Measurements from ENCODE around the gene LAMP2. TPM values are rescaled to one million over a fixed set of nuclear protein-coding genes. Genes with fewer than 3 reads are reported as not detected.

LAMP2 gene
- total and polyA plus RNA-seq, 2 of the 8 experiments (the other 6 are each of a cell fraction or from before 2014, with no cell fraction given): 21.2 to 29.9 TPM

DNA sequence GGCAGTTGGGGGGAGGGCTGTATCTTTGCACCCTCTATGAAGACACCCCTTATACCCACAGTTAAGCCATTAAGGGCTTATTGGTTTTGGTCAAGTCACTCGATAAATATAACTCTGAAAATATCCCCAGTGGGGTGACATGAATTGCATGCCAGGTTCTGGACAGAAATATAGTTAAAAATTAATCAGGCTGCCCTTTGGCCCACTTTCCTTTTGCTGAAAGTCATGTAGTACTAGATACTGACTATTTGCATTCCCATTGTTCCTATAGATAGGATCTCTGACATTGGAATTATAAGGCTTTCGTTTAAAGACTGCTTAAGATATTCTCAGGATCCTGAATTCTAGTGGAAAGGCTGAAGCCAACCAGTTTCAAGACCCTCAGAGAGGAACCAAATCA is 43.5 kb upstream of the LAMP2 start:
- no peak overlapping the region for H2BK5ac ChIP-seq (ENCODE audit: low read depth, low read length)
- no peak overlapping the region for H2BK20ac ChIP-seq (ENCODE audit: low read length)
- ChIA-PET CTCF (ENCODE audit: partially characterized antibody) (interaction anchor here (0.6 kb wide), 1 partner anchor 228 kb away, joined by 3 read pairs; no protein-coding TSS in a partner anchor), POLR2A (ENCODE audit: partially characterized antibody) (no interaction called here)
- H4K8ac ChIP-seq (ENCODE audit: extremely low read depth, insufficient read depth, low read length): no peak overlapping the region
- H3K79me2 ChIP-seq (ENCODE audit: control insufficient read depth in 1 of 2, insufficient read depth in 2 of 2, low read length in 2 of 2): no peaks in the 10 kb centered on the region
- H4K91ac ChIP-seq (replicated peaks; ENCODE audit: insufficient read length, low read length): no peak overlapping the region
- H3K4me3 ChIP-seq (ENCODE audit: extremely low read depth in 1 of 4, insufficient read depth in 2 of 4, low read depth in 3 of 4, low read length in 4 of 4): no peak overlapping the region
- H2BK15ac ChIP-seq (ENCODE audit: low read length): no peak overlapping the region
- no peaks in the 10 kb centered on the region for H4K20me1 ChIP-seq (replicated peaks in 1 of 2; ENCODE audit: control insufficient read depth in 1 of 2, insufficient read depth in 2 of 2, low read length in 2 of 2)
- no peaks in the 10 kb centered on the region for H3K36me3 ChIP-seq (ENCODE audit: control insufficient read depth in 2 of 4, insufficient read depth in 4 of 4, low read length in 3 of 4)
- no peaks in the 10 kb centered on the region for H3K23me2 ChIP-seq (ENCODE audit: low read depth, low read length)
- H3K56ac ChIP-seq (replicated peaks; ENCODE audit: insufficient read length, low read depth, low read length): no peak overlapping the region
- H3K9me3 ChIP-seq (ENCODE audit: insufficient read depth in 2 of 2, low read depth in 1 of 2, low read length in 1 of 2): no peaks in the 10 kb centered on the region
- H3K27me3 ChIP-seq (replicated peaks in 1 of 4; ENCODE audit: control insufficient read depth in 3 of 4, extremely low read depth in 1 of 4, insufficient read depth in 3 of 4, low read length in 3 of 4): no peaks in the 10 kb centered on the region
- FAIRE-seq: no peak
- no peak overlapping the region for H2BK120ac ChIP-seq (replicated peaks; ENCODE audit: low read depth, low read length)
- no peak overlapping the region for H3K23ac ChIP-seq (ENCODE audit: insufficient read length)
- H4K5ac ChIP-seq (ENCODE audit: insufficient read length, low read depth, low read length): no peak overlapping the region
- H3K18ac ChIP-seq (ENCODE audit: extremely low read depth, low read length): no peak overlapping the region
- H2AFZ ChIP-seq (ENCODE audit: low read length): no peak overlapping the region
- H2BK12ac ChIP-seq (ENCODE audit: low read depth, low read length): no peak overlapping the region
- no peak for TF ChIP-seq NRF1 (IDR thresholded peaks at IDR 0.05; ENCODE audit: low read depth, low read length)
- TF ChIP-seq CREB1 (IDR thresholded peaks at IDR 0.05): no peak
- TF ChIP-seq ZNF274 (IDR thresholded peaks at IDR 0.05; ENCODE audit: borderline replicate concordance, extremely low read depth, low read length): no peak
- no peak for TF ChIP-seq NANOG (IDR thresholded peaks at IDR 0.05; ENCODE audit: insufficient read depth, low read depth, low read length, poor library complexity, severe bottlenecking)
- TF ChIP-seq, protein P1, sequence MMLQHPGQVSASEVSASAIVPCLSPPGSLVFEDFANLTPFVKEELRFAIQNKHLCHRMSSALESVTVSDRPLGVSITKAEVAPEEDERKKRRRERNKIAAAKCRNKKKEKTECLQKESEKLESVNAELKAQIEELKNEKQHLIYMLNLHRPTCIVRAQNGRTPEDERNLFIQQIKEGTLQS (IDR thresholded peaks at IDR 0.05; ENCODE audit: insufficient read depth, low read depth, low read length): no peak
- no peak for TF ChIP-seq BACH1 (IDR thresholded peaks at IDR 0.05; ENCODE audit: low read length)
- TF ChIP-seq KDM1A (IDR thresholded peaks at IDR 0.05; ENCODE audit: borderline replicate concordance, low read length): no peak
- TF ChIP-seq EP300 (IDR thresholded peaks at IDR 0.05; ENCODE audit: borderline replicate concordance in 1 of 2, low read depth in 2 of 2, low read length in 2 of 2): no peak
- no peak for TF ChIP-seq JUND (IDR thresholded peaks at IDR 0.05; ENCODE audit: low read length)
- TF ChIP-seq RAD21 (IDR thresholded peaks at IDR 0.05 in 1 of 2, conservative IDR thresholded peaks at IDR 0.05 in 1 of 2; ENCODE audit: low read depth in 2 of 2, low read length in 2 of 2): no peak
- no peak for TF ChIP-seq YY1 (IDR thresholded peaks at IDR 0.05; ENCODE audit: low read depth, low read length)
- TF ChIP-seq TEAD4 (IDR thresholded peaks at IDR 0.05; ENCODE audit: low read depth, low read length): no peak
- TF ChIP-seq CHD1 (IDR thresholded peaks at IDR 0.05; ENCODE audit: low read depth, low read length): no peak
- no peak for TF ChIP-seq KDM4A (IDR thresholded peaks at IDR 0.05; ENCODE audit: low read depth, low read length, severe bottlenecking)
- no peak for DNase-seq (ENCODE audit: low read depth in 1 of 2, low spot score in 2 of 2)
- no peaks in the 10 kb centered on the region for H3K79me1 ChIP-seq (ENCODE audit: low read depth, low read length)
- no peak overlapping the region for H3K14ac ChIP-seq (ENCODE audit: insufficient read length)
- 87% methylated on average over 2 of the region's 2 CpGs; no CpG with 5 or more reads in 1 of the 2 experiments for WGBS, 2 experiments (ENCODE audit: extremely low coverage in 1 of 2, insufficient coverage in 1 of 2, insufficient read length in 1 of 2, insufficient replicate concordance in 2 of 2, low coverage in 1 of 2, low lambda C conversion rate in 2 of 2, missing lambda C conversion rate in 1 of 2)
- no peak overlapping the region for H3K27ac ChIP-seq (ENCODE audit: low read depth, low read length)
- H3K9ac ChIP-seq (replicated peaks in 1 of 4; ENCODE audit: extremely low read depth in 1 of 4, low read depth in 3 of 4, low read length in 3 of 4): no peak overlapping the region
- H3K4me1 ChIP-seq (replicated peaks in 1 of 4; ENCODE audit: control insufficient read depth in 3 of 4, insufficient read depth in 4 of 4, low read length in 3 of 4): peaks cover 0 to 3% (median 0%) of the 10 kb centered on the region in 4 experiments; a peak in 1 of 7 replicates
- no peak overlapping the region for H2AK5ac ChIP-seq (ENCODE audit: low read depth, low read length)
- H3K4me2 ChIP-seq (ENCODE audit: insufficient read depth in 1 of 2, low read depth in 2 of 2, low read length in 2 of 2): no peak overlapping the region
- H3K4ac ChIP-seq (replicated peaks; ENCODE audit: insufficient read length, low read depth, low read length): no peak overlapping the region
